Endothelial cell (in vitro differentiated cells): ENCODE results near the gene MYO15B. TPM values are rescaled to one million over a fixed set of nuclear protein-coding genes. Genes with fewer than 3 reads are reported as not detected.

ENCODE experiments used
- DNase-seq: peaks from one replicate; pipeline ENCODE4 v3.0.0; 2021; ENCODE audit warnings: low spot score
- H3K27ac Mint-ChIP-seq: one replicate; pipeline ENCODE4 v1.8.0; 2021; ENCODE audit warnings: mixed read lengths, inconsistent platforms; ENCODE audit not compliant: unreplicated experiment
- H3K27me3 Mint-ChIP-seq: one replicate; pipeline ENCODE4 v1.8.0; 2021; ENCODE audit warnings: mild to moderate bottlenecking, moderate library complexity, mixed read lengths, inconsistent platforms; ENCODE audit not compliant: unreplicated experiment
- H3K36me3 Mint-ChIP-seq: one replicate; pipeline ENCODE4 v1.8.0; 2021; ENCODE audit warnings: mild to moderate bottlenecking, low read depth, mixed read lengths, inconsistent platforms; ENCODE audit not compliant: unreplicated experiment
- H3K4me1 Mint-ChIP-seq: one replicate; pipeline ENCODE4 v1.8.0; 2021; ENCODE audit warnings: mild to moderate bottlenecking, mixed read lengths, inconsistent platforms; ENCODE audit not compliant: unreplicated experiment
- H3K4me3 Mint-ChIP-seq: one replicate; pipeline ENCODE4 v1.8.0; 2021; ENCODE audit warnings: mild to moderate bottlenecking, mixed read lengths, inconsistent platforms; ENCODE audit not compliant: unreplicated experiment
- H3K9me3 Mint-ChIP-seq: one replicate; pipeline ENCODE4 v1.8.0; 2021; ENCODE audit warnings: mixed read lengths, inconsistent platforms; ENCODE audit not compliant: unreplicated experiment
- total RNA-seq: library from RNA; stranded (reverse); fragmentation: NEBNext Ultra II Directional; extraction: Animal tissue kit (Norgen Biotek cat#: 25700); gene quantifications from one replicate; pipeline ENCODE4 v1.2.1, GENCODE V29; 2021; ENCODE audit not compliant: unreplicated experiment
- TF ChIP-seq, protein P1 (sequence below): fragments of 200-600 bp; sonication (generic); IDR thresholded peaks from one replicate; pipeline ENCODE4 v1.5.0; 2021; ENCODE audit warnings: antibody characterized with exemption; ENCODE audit not compliant: unreplicated experiment

Gene MYO15B
- total RNA-seq, 1 donor from 2014 or later: 224 TPM

GRCh38 chr17:75614556-75615270 lies 27.1 kb downstream of the MYO15B start:
- H3K4me3 Mint-ChIP-seq: no peak overlapping the region
- peaks cover 12% of the 10 kb centered on the region for H3K36me3 Mint-ChIP-seq
- TF ChIP-seq, protein P1, sequence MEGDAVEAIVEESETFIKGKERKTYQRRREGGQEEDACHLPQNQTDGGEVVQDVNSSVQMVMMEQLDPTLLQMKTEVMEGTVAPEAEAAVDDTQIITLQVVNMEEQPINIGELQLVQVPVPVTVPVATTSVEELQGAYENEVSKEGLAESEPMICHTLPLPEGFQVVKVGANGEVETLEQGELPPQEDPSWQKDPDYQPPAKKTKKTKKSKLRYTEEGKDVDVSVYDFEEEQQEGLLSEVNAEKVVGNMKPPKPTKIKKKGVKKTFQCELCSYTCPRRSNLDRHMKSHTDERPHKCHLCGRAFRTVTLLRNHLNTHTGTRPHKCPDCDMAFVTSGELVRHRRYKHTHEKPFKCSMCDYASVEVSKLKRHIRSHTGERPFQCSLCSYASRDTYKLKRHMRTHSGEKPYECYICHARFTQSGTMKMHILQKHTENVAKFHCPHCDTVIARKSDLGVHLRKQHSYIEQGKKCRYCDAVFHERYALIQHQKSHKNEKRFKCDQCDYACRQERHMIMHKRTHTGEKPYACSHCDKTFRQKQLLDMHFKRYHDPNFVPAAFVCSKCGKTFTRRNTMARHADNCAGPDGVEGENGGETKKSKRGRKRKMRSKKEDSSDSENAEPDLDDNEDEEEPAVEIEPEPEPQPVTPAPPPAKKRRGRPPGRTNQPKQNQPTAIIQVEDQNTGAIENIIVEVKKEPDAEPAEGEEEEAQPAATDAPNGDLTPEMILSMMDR: no peak
- H3K27me3 Mint-ChIP-seq: peaks cover 13% of the 10 kb centered on the region
- no peaks in the 10 kb centered on the region for H3K9me3 Mint-ChIP-seq
- H3K4me1 Mint-ChIP-seq: no peaks in the 10 kb centered on the region
- no peak overlapping the region for H3K27ac Mint-ChIP-seq
- DNase-seq: no peak

DNA sequence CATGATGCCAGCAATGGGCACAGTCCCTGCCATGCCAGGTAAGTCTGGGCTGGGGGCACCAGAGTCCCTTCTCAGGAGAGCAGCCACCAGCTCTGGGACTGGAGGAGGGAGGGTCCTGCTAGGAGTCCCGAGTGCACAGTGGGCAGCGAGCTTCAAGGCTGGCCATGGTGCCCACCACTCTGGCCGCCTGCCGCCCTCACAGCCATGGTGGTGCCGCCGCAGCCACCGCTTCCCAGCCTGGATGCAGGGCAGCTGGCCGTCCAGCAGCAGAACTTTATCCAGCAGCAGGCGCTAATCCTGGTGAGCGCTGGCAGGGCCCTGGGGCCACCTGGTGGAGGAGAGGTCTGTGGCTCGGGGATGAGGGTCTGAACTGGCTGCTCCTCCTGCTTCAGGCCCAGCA lies 27.7 kb downstream of the MYO15B start:
- DNase-seq: no peak
- peaks cover 12% of the 10 kb centered on the region for H3K36me3 Mint-ChIP-seq
- no peak overlapping the region for H3K4me3 Mint-ChIP-seq
- H3K9me3 Mint-ChIP-seq: no peaks in the 10 kb centered on the region
- H3K27ac Mint-ChIP-seq: no peak overlapping the region
- TF ChIP-seq, protein P1: no peak
- H3K4me1 Mint-ChIP-seq: no peaks in the 10 kb centered on the region
- peaks cover 13% of the 10 kb centered on the region for H3K27me3 Mint-ChIP-seq

GRCh38 chr17:75616521-75617122 lies 29.0 kb downstream of the MYO15B start:
- H3K27ac Mint-ChIP-seq: no peak overlapping the region
- no peaks in the 10 kb centered on the region for H3K4me1 Mint-ChIP-seq
- H3K27me3 Mint-ChIP-seq: peaks cover 13% of the 10 kb centered on the region
- H3K36me3 Mint-ChIP-seq: peaks cover 12% of the 10 kb centered on the region
- DNase-seq: no peak
- no peaks in the 10 kb centered on the region for H3K9me3 Mint-ChIP-seq
- TF ChIP-seq, protein P1: no peak
- no peak overlapping the region for H3K4me3 Mint-ChIP-seq

DNA sequence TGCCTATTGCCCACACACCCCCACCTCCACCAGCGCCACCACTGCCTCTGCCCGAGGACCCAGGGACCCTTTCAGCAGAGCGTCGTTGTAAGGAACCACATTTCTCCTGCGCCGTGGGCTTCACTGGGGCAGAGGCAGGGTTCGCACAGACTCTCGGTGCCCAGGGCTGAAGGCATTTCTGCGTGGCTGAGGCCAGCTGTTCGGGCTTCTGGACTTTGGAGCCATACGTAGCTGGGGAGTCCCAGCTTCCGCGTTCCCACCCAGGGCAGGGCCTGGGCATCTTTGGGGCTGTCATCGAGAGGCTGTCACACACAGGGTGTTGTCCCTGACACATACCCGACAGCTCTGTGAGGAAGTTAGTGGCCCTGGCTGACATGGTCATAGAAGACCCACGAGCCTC lies 29.6 kb downstream of the MYO15B start:
- DNase-seq: no peak

DNA sequence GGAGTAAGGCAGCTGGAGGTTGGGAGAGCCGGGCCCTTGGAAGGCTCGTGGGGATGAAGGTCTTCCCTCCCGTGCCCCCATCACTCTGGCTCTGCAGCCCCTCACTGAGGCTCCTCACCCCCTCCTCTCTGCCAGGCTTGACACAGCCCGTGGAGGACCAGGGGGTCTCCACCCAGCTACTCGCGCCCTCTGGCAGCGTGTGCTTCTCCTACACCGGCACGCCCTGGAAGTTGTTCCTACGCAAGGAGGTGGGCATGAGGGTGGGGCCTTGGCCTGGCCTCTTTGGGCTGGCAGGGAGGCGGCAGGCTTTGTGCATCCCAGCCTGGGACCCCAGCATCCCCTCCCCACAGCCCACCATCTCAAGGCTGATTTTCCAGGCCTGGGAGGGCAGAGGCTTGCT lies 30.1 kb downstream of the MYO15B start:
- Mint-ChIP-seq H3K27ac (no peak overlapping the region), H3K4me3 (no peak overlapping the region), H3K36me3 (peaks cover 16% of the 10 kb centered on the region), H3K27me3 (peaks cover 15% of the 10 kb centered on the region), H3K4me1 (no peaks in the 10 kb centered on the region), H3K9me3 (no peaks in the 10 kb centered on the region)
- DNase-seq: no peak
- TF ChIP-seq, protein P1: no peak

More for the DNA sequence above, 29.6 kb downstream of the MYO15B start:
- Mint-ChIP-seq H3K9me3 (no peaks in the 10 kb centered on the region), H3K36me3 (peaks cover 11% of the 10 kb centered on the region), H3K4me3 (no peak overlapping the region), H3K27me3 (peaks cover 13% of the 10 kb centered on the region), H3K4me1 (no peaks in the 10 kb centered on the region), H3K27ac (no peak overlapping the region)
- TF ChIP-seq, protein P1: no peak
